Stimulated activated CD4-positive, alpha-beta T cell treated with anti-CD3 and anti-CD28 coated beads, TNF-alpha, amount 100 ng/mL, for 1 hour (primary cell): ENCODE results near the gene TPR.

Experiments
- DNase-seq, 3 donors: peaks; one replicate each; pipeline ENCODE4 v3.0.0-alpha.2; 2020; ENCODE audit warnings: low read depth in 3 of 3, low spot score in 1 of 3

TPR gene

DNA sequence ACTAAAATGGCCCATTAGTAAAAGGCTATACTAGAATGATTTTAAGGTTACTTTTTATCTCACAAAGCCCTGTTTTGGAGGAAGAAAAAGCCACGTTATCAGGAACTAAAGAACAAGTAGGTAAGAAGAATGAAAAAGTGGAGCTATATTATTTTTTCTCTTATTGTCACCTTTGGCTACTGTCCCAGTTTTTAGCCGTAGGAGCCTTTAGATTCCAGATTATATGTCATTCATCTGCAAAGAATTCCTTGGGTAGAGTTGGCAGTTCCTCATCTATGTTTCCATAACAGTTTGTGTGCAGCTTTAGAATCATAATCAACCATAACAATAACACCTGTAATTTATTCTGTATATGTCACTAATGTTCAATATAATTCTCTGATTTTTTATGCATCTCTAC lies 83.8 kb downstream of the TPR start:
- DNase-seq: no peak

DNA sequence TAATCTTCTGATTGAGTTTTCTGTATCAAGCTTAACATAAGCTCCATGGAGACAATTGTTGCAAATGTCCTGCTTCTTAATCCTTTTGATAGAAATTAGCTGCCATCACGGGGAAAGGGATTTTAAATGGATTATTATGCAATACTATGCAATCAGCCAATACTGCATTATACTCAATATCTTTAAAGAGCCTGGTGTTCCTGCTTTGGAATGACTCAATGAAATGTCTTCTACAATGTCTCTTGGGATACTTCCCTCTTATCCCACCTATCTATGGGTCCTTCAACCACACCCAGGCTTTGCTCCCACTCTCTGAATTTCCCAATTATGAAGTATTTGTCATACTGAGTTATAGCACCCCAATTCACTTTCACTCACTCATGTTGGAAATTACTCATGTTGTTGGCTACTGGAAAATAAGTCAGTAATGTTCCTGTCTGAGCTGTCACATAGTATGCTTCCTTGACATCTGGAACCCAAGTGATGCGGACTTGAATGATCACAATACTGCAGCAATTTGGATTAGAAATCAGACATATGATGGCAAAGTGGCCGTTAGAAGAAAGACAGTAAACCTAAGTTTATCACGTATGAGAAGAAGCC lies 85.0 kb downstream of the TPR start:
- DNase-seq: no peak

DNA sequence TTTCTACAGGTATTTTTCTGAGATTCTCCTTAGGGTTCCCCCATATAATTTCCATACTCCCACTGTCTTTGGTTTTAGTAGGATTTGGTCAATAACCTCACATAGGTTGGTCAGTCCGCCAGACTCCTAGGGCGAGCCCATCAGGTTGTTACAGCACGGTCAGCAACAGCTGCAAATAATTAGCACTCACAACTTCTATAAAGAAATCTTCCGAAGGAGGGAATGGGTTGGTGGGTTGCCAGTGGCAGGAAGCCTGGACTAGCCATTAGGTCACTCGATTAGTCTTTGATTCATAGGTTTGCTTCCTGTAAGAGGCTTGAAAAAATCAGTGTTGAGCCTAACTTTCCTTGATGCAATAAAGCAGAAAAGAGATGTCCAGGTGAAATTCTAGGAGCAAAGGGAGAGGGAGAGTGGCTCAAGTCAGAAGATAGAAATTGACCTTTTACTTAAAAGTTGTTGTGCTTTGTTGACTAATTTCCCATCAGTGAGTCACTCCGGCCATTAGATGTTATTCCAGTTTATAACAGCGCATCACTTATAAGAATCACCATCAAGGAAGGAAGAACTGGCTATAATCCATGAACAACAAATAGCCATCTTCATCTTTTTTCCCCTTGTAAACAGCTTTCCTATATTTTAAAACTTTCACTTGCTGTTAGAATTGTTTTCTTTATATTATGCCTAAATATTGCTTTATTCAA lies 88.3 kb downstream of the TPR start:
- DNase-seq: no peak

DNA sequence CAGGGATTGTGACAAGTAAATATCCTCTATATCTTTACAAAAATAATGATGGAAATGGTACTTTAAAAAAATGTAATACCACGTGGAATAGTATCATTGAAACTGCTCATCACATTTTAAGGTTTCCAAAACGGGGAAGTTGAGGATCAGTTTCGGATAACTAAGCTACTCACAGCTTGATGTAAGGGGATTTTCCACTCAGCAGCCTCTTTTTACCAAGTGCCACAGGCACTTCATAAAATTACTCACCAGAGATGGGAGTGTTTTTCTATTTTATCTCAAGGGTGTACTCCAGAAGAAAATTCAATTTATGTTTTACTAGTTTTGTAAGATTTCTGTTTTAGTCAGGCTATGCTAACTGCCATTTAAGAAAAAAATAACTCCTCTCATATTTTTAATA lies 91.7 kb downstream of the TPR start:
- DNase-seq: no peak

DNA sequence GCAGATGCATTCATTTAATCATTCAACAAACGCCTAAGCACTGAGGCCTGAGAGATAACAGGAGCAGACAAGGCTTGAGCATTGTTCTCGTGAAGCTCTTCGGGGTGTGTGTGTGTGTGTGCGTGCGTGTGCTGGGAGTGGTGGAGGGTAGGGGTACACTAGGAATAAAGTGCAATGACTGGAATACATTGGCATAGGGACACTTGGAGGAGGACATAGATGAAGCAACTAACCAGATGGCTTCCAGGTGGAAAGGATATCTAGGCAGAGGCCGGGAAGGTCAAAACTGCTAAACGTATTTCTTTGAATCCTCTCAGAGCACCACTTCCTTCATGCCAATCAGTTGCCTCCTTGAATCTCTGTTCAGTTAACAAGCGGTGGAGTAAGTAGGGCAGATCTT lies 92.6 kb downstream of the TPR start:
- DNase-seq: no peak

DNA sequence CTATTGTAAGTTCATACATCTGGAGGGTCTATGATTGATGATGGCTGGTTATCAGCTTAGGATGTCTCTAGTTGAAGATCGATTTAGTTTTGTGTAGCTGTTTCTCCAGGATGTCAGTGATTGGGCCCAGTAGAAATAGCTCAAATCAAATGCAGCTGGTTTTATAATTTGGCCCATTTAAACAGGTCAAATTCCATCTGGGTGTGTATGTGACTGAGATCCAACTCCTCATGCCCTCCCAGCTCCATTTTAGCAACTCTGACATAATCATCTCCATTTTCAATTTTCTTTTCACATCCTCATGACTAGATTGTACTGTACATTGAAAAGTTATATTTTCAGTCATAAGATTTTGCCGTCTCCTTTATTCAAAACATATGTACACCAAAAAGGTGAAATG lies 99.2 kb downstream of the TPR start:
- DNase-seq: no peak

DNA sequence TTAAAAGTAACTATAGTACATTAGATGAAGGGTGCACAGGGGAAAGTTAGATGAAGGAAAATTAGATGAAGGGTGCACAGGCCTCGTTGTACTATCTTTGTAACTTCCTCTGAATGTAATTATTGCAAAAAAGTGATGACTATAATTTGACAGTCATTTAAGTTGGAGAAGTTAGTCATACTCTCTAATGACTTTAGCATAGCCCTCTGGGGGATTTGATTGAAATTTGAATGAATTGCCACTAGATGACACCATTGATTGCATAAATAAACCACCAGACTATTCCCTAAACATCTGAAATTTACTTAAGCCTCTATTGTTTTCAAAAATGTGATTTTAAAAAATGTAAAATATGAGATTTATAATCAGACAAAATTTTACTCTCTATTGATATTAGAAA lies 102.6 kb downstream of the TPR start:
- DNase-seq: no peak

DNA sequence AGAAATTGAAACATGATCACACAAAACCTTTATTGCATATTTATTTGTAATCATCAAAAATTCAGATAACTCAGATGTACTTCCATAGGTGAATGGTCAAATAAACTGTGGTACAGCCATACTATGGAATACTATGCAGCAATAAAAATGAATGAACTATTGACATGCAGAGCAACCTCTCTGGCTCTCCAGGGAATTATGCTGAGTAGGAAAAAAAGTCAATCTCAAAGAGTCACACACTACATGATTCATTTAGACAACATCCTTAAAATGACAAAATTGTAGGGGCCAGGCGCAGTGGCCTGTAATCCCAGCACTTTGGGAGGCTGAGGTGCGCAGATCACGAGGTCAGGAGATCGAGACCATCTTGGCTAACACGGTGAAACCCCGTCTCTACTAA lies 104.0 kb downstream of the TPR start:
- DNase-seq: no peak
